Stimulated activated naive CD8-positive, alpha-beta T cell treated with anti-CD3 and anti-CD28 coated beads, Interleukin-15, Interleukin-2, amounts not matched to agents 100 U/mL and 50 U/mL, for 24 hours (primary cell): ENCODE data around the gene EVX1.

Experiments
- ATAC-seq: fragments of 150-1000 bp; cut with Tn5 transposase; one replicate; pipeline ENCODE4 v1.10.0; 2021
- DNase-seq: peaks from one replicate; pipeline ENCODE4 v3.0.0; 2021

The EVX1 gene

DNA sequence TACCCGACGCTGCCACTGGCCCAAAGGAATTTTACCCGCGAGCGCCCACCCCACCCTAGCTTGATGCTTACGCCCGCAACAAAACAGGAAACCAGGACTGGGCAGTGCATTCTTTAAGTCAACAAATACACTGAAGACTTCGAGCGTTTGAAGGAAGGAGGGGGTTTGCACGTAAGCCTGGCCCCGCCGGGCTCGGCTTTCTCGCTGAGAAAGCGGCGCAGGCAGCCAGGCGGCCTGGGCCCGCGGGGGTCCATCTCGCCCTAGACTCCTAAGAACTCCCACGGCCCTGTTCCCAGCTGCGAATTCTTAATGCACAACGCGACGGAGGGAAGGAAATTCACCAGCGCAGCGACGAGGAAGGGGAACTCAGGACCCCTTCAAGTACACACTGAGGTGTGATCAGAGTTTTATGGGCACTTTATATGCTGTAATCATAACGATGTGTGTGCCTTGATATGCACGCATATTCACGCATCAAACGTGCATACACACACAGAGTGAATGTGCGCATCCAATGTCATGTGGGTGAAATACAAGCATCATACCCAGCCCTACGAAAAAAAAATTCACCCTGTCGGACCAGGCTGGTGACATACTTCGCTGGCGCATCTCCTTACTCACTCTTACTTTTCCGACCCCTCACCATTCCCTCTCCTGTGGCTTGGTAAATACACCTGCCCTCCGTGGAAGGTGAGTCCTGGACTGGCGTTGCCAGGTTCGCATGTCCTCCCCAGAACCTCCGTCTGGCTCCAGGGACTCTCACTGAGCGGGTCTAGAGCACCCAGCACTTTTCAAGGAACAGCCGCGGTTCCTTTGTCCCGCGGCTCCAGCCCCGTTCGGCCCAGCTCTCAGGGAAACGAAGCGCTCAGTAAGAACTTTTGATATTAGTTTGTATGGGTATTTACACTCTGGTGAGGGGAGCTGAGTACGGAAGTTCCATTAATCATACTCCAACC is 37.0 kb upstream of the EVX1 start:
- ATAC-seq (no peak), DNase-seq (no peak)

DNA sequence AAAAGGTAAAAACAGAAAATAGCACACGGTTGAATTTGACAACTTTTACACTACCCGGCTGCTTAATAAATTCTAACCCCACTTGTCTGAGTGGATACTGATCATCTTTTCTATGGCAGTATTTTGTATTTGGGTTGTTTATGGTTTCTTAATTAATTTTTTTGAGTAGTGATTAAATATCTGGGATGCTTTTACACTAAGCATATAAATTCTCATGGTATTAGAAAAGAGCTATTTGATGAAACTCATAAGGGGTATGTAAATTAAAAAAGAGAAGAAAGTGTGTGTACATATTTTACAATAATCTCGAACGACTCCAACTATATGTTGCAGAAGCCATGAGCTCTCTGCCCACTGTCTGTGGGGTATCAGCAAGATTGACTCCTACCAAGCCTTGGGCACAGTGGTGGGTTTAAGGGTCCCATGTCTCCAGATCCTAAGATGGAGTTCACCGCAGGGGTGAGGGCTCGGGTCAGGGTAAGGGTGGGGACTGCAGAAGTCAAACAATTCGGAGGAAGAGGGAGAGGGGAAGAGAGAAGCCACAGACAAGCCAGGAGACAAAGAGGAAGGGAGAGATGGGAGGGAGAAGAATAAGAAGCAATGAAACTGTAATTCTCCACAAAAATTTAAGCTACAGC is 35.1 kb upstream of the EVX1 start:
- no peak for ATAC-seq
- DNase-seq, result no peak

DNA sequence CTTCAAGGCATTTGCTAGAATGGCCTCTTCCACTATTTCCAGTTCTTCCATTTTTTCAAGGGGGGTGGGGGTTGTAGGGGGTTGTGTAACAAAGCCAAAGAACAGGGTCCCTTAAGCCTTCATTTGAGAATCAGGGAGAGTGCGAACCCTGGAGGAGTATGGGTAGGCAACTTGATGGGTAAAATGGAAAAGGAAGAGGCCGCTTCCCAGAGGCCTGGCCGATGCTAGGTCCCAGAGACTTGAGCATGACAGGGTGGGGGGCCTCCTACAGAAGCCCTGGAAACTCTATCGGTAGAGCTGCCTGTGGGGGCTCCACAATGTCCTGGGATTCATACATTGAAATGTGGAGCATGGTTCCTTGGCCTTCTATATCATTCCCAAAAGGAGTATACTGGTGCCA is 33.6 kb upstream of the EVX1 start:
- DNase-seq (no peak), ATAC-seq (no peak)

DNA sequence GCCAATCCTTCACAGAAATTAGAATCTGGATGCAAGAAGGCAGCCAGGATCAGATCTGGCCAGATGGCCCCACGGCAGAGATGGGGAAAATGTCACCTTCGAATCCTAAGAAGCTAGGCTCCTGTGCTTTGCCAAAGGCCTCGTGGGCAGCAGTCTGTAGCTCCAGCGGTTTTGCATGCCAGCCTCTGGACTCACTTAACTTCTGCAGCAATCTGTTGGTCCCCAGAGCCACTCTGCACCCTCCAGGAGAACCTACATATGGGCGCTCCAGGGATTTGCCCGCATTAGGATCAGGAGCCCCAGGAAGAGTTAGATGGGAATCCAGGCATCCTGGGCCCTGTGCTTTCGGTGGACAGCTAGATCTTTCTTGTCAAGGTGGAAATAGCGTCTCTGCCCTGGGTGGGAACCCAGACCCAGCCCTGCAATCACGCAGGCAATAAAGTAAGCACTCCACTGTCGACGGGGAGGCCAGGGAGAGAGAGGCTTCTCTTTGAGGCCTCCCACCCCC is 32.6 kb upstream of the EVX1 start:
- ATAC-seq (no peak), DNase-seq (no peak)

DNA sequence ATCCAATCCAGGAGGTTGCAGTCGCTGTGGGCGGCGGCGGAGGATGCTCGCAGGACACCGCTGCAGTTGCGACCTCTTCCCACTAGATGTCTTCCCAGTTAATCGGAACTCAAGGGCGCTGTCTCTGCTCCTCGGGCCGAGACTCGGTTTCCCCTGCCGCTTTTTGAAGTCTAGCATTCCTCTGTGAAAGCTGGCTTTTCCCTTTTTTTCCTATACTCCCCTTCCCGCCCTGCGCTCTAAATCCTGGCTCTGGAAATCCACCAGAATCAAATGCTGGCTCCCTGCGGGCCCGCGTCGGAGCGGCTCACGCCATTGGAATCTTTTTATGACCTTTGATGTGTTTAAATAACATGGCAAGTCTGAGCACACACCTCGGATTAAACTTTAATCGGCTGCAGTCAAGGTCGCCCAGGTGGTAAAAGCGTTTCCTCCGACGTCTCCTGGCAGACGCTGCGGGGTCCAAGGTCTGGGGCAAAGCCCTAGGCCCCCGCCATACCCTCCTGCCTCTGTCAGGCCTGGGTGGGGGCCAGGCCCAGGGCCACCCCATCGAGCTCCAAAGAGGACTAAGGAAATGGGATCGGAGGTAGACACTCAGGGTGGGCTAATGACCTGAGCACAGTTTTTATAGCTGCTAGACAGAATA is 32.0 kb upstream of the EVX1 start:
- ATAC-seq, result peak; percentile 44
- DNase-seq, result peak; percentile 60

DNA sequence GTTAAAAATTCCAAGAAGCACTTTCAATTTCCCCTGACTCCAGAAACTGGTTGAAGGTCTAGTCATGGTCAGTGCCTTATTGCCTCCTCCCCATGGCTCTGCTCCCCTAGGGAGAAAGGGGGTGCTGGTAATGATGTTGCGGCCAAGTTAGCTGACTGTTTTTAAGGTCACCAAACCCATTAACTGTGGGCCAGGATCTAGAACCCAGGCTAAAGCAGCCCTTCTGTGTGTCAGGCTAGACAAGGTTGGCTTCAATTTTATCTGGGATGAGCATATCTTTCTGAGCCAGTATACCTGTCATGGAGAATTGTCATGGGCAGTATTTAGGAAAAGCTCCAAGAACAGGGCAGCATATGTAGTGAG is 31.5 kb upstream of the EVX1 start:
- ATAC-seq (no peak), DNase-seq (no peak)

DNA sequence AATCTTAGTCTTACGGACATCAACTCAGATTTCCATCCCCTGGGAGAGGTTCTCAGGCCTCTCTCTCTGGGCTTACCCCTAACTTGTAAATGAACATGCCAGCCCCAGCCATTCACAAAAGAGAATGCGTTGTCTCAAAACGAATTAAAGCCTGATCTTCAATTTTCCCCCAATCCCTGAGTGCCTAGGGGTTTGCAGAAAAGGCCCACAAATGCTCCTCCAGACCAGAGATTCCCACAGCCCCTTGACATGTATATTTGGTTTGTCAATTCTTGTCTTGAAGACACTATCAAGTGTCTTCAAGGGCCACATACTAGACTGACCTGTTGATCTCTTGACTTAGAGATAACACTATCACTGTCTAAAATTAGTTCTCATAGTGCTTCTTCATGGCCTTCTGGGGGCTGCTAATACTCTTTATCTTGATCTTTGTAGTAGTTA is 30.8 kb upstream of the EVX1 start:
- no peak for ATAC-seq
- DNase-seq, result no peak

DNA sequence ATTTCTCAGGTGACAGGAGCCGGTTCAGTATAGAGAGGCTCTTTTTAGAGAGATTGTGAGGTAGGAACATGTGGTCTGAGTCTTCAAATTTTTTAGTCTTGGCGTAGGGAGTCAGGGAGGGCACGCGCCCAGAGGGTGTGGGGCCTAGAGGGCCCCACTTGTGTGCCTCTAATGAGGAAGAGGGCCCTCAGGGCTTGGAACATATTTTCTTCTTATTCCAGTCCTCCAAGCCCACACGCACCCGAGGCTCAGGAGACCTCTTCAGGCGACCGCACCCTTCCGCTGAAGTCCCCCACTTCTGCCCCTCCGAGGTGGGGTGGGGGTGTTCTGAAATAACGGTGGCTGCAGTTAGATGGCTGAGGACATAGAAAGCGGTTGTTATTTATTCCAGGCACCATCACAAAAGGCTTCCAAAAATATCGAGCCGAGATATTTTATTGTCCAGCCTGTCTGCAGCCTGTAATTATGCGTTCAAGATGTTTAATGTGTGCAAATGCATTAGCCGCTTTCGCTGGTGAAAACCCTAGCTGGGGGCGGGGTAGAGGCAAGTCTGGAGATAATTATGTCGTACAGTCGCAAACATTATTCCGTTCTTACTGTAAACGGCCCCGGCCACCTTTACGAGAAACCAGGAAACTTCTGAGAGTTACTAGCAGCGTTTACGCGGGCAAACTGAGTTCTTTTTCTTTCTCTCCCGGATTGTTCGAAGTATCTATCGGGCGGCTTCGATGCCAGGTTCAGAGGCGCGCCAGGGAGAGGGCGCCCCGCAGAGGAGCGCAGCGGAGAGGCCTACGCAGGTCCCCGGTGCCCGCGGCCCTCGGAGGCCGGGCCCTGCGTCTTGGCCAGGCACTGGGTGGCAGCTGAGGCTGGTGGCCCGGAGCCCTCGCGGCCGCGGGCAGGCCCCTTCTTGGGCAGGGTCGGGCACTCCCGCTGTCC is 29.8 kb upstream of the EVX1 start:
- ATAC-seq (no peak), DNase-seq (no peak)

DNA sequence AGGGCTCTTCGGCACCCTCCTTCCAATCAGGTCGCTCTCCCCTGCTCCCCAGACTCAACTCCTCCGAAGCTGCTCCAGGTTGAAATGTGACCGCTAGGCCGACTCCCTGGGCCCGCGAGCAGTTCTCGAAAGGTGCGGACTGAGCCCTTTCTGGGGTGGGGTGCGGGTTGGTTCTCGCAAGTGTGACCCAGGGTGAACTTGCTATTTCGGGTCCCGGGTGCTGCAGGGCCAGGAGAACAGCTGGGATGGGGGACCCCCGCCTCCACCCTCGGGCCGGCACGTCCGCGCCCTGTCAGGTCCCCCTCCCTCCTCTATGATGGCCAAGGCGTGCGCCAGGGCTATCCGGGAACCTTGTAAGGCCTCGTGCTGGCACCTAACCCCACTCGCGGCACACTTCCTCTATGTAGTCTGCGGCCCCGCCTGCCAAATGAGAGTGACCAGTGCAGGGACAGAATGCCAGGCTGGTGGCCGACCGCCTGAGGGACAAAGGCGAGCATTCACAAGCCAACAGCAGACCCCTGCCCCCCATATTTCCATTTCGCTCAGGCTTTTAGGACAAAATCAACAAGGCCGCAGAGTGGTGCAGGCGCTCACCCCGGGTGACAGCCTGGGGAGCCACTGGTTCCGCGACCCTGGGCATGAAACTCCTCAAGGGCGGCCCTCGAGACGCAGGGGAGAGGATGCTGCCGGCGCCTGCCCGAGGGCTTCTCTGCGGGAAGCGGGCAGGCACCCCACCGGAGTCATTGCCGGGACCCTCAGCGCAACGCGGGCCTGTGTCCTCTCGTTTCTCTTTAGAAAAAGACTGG is 29.0 kb upstream of the EVX1 start:
- DNase-seq, result no peak
- no peak for ATAC-seq

DNA sequence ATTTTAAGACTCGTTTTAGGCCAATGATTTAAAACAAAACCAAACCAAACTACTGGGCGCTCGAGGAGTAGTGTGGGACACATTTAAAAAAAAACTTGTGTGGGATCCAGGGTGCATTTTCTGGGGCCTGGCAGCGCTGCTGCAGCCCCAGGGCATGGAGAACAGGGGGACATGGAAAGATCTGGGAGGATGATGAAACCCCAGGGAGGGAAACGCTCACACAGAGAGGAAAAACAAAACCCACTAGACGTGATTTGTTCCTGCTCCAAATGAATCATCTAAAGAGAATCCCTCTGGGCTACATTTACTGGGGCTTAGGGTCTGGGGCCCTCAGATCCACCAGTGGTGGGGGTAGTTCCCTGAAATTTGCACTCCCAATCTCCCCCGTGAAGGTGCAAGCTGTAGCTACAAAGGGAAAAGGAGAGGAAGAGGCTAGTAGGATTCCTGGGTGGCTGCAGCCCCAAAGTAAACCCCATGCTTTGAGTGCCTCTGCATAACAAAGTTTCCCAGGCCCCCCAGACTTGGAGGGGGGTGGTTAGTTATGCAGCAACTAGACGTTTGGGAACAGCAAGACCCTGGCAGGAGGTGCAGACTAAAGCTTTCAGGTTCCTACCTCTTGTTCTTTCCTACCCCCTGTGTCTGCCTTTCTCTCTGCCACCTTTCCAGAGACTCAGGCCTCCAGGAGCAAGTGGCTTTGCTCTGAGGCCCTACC is 28.2 kb upstream of the EVX1 start:
- no peak for DNase-seq
- no peak for ATAC-seq

DNA sequence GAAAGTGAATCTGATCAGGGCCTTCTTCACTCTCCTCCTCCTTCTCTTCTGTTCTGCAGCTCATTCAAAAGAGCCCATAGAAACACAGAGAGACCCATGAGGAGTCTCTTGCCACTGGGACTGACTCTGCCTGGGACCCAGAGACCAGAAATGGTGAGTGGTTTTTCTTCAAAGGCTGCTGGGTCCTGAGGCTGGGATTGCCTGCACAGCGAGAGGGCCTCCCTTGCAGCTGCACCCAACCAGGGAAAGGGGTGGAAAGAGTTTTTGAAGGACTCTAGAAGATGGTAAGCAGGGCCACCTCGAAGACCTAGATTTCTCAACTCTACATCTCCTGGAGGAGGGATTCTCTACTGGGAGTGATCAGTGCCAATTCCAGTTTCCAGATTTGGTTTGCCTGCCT is 27.2 kb upstream of the EVX1 start:
- DNase-seq (no peak), ATAC-seq (no peak)

DNA sequence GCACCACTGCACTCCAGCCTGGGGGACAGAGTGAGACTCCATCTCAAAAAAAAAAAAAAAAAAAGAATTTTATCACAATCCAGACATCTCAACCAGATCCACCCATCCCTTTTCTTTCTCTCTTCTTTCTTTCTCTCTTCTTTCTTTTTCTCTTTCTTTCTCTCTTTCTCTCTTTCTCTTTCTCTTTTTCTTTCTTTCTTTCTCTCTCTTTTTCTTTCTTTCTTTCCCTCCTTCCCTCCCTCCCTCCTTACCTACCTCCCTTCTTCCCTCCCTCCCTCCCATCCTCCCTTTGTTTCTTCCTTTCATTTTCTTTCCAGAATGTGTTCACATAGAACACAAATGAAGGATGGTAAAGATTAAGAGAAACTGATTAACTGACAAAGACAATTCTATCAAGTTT is 24.7 kb upstream of the EVX1 start:
- no peak for ATAC-seq
- no peak for DNase-seq

DNA sequence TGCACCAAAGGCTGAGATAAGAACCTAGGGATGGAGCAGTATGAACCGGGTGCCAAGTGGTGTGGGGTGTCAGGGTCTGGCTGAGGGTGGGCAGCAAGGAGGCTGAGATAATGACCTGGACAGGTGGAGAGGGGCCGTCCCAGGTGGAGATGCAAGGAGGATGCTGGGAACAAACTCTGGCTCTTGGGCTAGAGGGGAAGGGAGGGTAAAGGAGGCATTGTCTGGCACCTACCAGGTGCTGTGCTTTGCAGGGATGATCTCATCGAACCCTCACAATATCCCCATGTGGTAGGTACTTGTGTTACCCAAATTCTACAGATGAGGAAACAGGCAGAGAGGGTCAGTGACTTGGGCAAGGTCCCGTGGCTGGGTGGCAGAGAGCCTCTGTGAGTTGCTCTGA is 22.8 kb upstream of the EVX1 start:
- DNase-seq (no peak), ATAC-seq (no peak)

DNA sequence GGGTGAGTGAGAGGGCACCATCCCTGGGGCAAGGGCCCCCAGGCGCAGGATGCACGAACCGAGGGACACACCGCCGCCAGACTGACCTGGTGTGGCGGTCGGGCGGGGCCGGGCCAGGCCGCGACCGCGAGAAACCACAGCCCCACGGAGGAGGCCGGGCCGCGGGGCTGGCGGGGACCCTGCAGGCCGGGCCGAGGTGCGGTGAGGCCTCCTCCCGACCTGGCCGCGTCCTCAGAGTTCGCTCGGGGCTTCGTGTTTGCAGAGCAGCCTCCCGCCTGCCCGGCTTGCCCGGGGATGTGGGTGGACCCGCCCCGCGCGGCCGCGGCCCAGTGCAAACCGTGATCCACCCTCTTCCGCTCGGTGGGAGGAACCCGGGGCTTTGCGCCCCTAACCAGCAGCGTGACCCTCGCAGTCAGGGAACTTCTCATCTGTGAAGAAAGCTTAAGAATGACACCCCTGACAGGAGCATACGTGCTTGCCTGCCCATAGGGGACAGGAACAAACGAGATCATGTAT is 22.1 kb upstream of the EVX1 start:
- no peak for DNase-seq
- no peak for ATAC-seq

DNA sequence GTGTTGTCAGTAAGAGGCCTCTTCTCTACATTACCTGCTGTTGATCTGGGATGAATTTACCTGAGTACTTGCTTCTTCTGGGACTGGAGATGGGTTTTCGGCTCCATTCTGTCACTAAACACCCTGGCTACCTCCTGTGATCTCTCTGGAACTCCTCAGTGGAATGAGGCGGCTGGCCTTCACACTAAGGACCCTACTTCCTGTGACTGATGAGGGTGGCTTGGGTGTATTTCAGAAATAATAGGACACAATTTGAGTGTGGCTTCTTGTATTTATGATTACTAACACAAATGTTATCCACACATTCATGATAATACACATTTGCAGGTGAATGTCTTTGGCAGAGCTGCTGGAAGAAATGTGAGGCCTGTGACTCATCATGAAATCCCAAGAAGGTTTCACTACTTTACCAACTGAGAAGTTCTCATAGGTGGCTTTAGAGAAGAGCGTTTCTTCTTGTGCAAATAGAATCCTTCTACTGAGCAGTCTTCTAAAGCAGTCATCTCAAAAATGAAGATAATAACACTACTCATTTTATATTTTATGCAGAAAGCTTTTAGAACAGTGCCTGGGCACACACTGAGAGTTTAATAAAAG is 21.3 kb upstream of the EVX1 start:
- ATAC-seq, result peak; percentile 71
- no peak for DNase-seq

DNA sequence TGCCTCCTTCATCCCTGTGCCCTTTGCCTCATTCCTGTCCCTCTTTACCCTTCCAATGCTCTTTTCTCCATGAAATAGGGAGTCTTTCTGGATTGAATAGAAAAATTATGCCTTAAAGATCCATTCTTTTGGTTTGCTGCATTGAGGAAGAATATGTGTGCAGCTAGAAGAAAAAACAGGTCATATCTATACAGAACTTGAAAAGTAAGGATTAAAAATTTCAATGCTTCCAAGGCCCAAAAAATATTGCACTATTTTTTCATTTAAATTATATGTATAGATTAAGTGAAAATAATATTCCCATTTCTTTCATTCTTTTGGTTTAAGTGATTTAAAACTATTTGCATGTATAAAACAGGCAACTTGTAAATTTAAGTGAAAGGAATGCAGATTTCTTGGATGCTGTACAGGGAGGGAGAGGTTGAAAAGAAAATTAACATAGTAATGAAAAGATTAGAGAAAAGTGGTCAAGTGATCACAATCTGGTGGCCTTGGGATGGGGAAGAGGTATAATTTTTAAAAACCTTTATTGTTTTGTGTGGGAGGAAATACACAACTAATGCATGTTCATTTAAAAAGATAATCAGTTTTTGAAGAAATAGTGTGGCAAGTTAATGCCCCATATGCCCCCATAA is 18.5 kb upstream of the EVX1 start:
- ATAC-seq, result no peak
- no peak for DNase-seq

DNA sequence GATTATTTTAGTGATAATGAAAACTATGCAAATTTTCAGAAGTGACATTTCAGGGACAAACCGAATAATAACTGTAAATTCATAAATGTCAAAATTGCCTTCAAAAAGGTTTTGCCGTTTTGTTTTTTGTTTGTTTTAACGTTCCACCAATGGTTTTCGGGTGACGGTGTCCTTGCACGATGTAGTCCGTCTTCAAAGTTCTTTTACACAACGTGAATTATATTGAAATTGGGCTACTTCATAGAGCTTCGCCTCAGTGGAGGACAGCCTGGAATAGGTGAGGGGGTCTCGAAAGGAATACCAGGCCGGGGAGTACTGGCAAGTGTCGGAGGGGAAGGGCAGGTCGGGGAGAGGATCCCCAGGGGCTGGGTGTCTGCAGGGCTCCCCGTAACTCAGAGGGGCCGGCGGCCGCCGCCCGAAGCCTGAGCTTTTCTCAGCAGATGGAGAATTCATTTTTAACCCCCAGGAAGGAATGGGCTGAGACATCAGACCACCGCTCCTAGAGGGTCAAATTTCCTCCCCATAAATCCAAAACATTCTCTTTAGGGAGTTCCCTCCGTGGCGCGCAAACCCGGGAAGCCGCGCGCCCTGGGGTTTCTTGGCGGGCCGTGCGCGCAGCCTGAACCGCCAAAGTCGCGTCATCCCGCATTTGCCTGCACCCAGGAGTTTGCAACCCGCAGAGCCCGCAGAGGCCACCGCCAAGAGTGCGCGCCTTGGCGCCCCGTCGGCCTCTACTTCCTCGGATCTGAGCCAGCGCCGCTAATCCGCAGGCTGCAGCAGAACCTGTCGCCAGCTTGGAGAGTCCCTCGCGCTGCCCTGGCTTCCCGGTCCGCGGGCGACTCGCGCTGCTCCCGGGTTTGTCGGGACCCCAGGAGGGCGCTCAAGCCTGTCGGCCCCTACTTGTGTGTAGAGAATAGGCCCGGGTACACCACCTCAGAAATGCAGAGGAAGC is 17.3 kb upstream of the EVX1 start:
- no peak for ATAC-seq
- no peak for DNase-seq

DNA sequence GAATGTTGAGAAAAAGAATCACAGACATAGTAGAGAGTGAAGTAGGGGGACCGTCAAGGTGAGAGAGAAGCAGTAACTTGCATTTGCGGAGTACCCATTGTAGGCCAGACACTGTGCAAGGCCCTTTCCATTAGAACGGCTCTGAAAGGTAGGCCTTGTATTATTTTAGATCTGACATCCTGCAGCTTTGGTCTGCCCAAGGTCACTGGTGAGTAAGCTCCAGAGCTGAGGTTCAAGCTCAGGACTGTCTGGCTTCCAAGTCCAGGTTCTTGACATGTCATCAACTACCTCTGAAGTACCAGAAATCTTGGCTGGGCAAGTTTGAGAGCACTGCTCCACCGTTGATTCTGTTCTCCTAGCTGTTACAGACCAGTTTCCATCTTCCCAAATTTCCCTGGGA is 13.2 kb upstream of the EVX1 start:
- DNase-seq (no peak), ATAC-seq (no peak)
